Ovary (tissue), 9 donors: ENCODE results near the gene GRIK4. TPM values are rescaled to one million over a fixed set of nuclear protein-coding genes. Genes with fewer than 3 reads are reported as not detected.

Source experiments
- DNase-seq, 5 donors: peaks; one replicate each; pipeline ENCODE4 v3.0.0-alpha.2; 2019 to 2020
- H3K27ac ChIP-seq, 2 donors: fragments of 200-600 bp; one replicate each; pipeline versions ENCODE4 v1.5.1 to v1.8.0; 2019 to 2022
- H3K27me3 ChIP-seq: fragments of 200-600 bp; one replicate; pipeline ENCODE4 v1.8.0; 2022
- H3K36me3 ChIP-seq: fragments of 200-600 bp; sonication (generic); one replicate; pipeline ENCODE4 v1.5.1; 2019
- H3K4me1 ChIP-seq: one replicate; pipeline ENCODE4 v1.8.1; 2013; ENCODE audit warnings: mild to moderate bottlenecking, moderate library complexity; ENCODE audit not compliant: insufficient read depth
- H3K4me3 ChIP-seq: fragments of 200-600 bp; sonication (generic); one replicate; pipeline ENCODE4 v1.5.1; 2017
- H3K9me3 ChIP-seq, 2 donors: fragments of 200-600 bp in 1 of 2; sonication (generic) in 1 of 2; one replicate each; pipeline versions ENCODE4 v1.5.1 to v1.8.1; 2013 to 2019; ENCODE audit warnings: mild to moderate bottlenecking in 1 of 2, moderate library complexity in 1 of 2
- CTCF ChIP-seq, 3 donors: fragments of 450-650 bp in 2 of 3; fragments of 200-600 bp in 1 of 3; IDR thresholded peaks; one replicate each; pipeline versions ENCODE4 v1.5.1 to v1.8.0; 2016 to 2022; ENCODE audit warnings: antibody characterized with exemption in 3 of 3, mild to moderate bottlenecking in 1 of 3
- EP300 ChIP-seq: sonication (generic); formaldehyde crosslinking; IDR thresholded peaks from one replicate; pipeline ENCODE4 v1.6.1; 2017; ENCODE audit warnings: antibody characterized with exemption
- POLR2A ChIP-seq: fragments of 450-650 bp; IDR thresholded peaks from one replicate; pipeline ENCODE4 v1.6.1; 2017; ENCODE audit warnings: antibody characterized with exemption, mild to moderate bottlenecking, moderate library complexity
- WGBS, 3 donors: extraction: QIAGEN DNeasy Blood & Tissue Kit in 1 of 3; methylation state at CpG; one replicate each; pipeline versions ENCODE4 v1.1.5 to v1.1.7; 2013 to 2017; 5-methylcytosine and 5-hydroxymethylcytosine counted together
- intact Hi-C, 4 donors: fragments of 100-400 bp; cut with DNase I; formaldehyde crosslinking; loops; one replicate each; pipeline versions ENCODE4 v1.11.0 to v1.15.1; 2022 to 2023
- polyA plus RNA-seq, 2 donors: library from polyadenylated mRNA; stranded (reverse); fragments of 200-250 nt in 1 of 2; fragments of 350-450 nt in 1 of 2; fragmentation: Illumina TruSeq in 1 of 2; extraction: RNeasy Lipid Tissue Mini Kit (QIAGEN cat#74804) in 1 of 2; gene quantifications; one replicate each; pipeline ENCODE4 v1.2.3, GENCODE V29; 2013 to 2014
- total RNA-seq, 7 donors: library from RNA; depleted of rRNA in 2 of 7; stranded (reverse); fragments of >200 nt in 2 of 7; fragmentation: NEBNext Ultra II Directional in 3 of 7; extraction: Animal tissue kit (Norgen Biotek cat#: 25700) in 3 of 7; gene quantifications; one replicate each; pipeline versions ENCODE4 v1.1.0 to v1.2.4, GENCODE V29; 2016 to 2023
- donor health status: DM: no; HTN: no; CAD: no; lungs with moderate emphysema.
- donor health status: DM: no; HTN: no; CAD: no.
- donor health status: Bipolar disorder and iron deficiency.
- donor health status: DM: yes; HTN: yes; CAD: no.
- donor health status: DM: no; HTN: no; CAD: no.
- donor health status: DM: yes; HTN: yes; CAD: no.

The GRIK4 gene
- total and polyA plus RNA-seq, 9 donors = 1.3 to 13.4 (median 2.3) TPM

GRCh38 chr11:120893440-120894201 is 382.1 kb downstream of the GRIK4 start:
- Histone ChIP-seq H3K27ac (no peak overlapping the region), H3K27me3 (no peaks in the 10 kb centered on the region), H3K4me1 (no peaks in the 10 kb centered on the region), H3K9me3 (no peaks in the 10 kb centered on the region), H3K36me3 (no peaks in the 10 kb centered on the region), H3K4me3 (no peak overlapping the region)
- no peak for DNase-seq
- 87 to 89% (median 87%) methylated on average over 9 of the region's 9 CpGs for WGBS, 3 donors
- intact Hi-C loops = no loop called here
- TF ChIP-seq CTCF (IDR thresholded peaks at IDR 0.05) (no peak), EP300 (no peak), POLR2A (no peak)

GRCh38 chr11:120894202-120894985 is 382.8 kb downstream of the GRIK4 start:
- TF ChIP-seq EP300 (no peak), POLR2A (no peak), CTCF (IDR thresholded peaks at IDR 0.05) (no peak)
- Histone ChIP-seq H3K4me1 (no peaks in the 10 kb centered on the region), H3K27me3 (no peaks in the 10 kb centered on the region), H3K4me3 (no peak overlapping the region), H3K36me3 (no peaks in the 10 kb centered on the region), H3K27ac (no peak overlapping the region), H3K9me3 (no peaks in the 10 kb centered on the region)
- intact Hi-C loops = no loop called here
- DNase-seq = no peak
- 68 to 73% (median 69%) methylated on average over 12 of the region's 12 CpGs for whole genome bisulfite sequencing, 3 donors

GRCh38 chr11:120896687-120897086 is 385.1 kb downstream of the GRIK4 start:
- no peak overlapping the region for H3K4me3 ChIP-seq
- H3K9me3 ChIP-seq = no peaks in the 10 kb centered on the region
- TF ChIP-seq POLR2A = no peak
- WGBS, 3 donors = 92 to 93% (median 93%) methylated on average over 7 of the region's 7 CpGs
- H3K36me3 ChIP-seq = no peaks in the 10 kb centered on the region
- H3K27ac ChIP-seq = no peak overlapping the region
- no peaks in the 10 kb centered on the region for H3K27me3 ChIP-seq
- DNase-seq = no peak
- intact Hi-C loops = no loop called here
- H3K4me1 ChIP-seq = no peaks in the 10 kb centered on the region

- Histone ChIP-seq H3K4me1 (no peaks in the 10 kb centered on the region), H3K27ac (no peak overlapping the region), H3K27me3 (no peaks in the 10 kb centered on the region), H3K4me3 (no peak overlapping the region), H3K9me3 (no peaks in the 10 kb centered on the region), H3K36me3 (no peaks in the 10 kb centered on the region)
- TF ChIP-seq EP300 (no peak), POLR2A (no peak), CTCF (IDR thresholded peaks at IDR 0.05) (no peak)
- WGBS, 3 donors = 80 to 96% (median 92%) methylated on average over 6 of the region's 6 CpGs
- intact Hi-C loops = no loop called here
- no peak for DNase-seq
Measured at GRCh38 chr11:120898568-120898967, 387.0 kb downstream of the GRIK4 start.

GRCh38 chr11:120899720-120900119 is 388.2 kb downstream of the GRIK4 start:
- no peaks in the 10 kb centered on the region for H3K9me3 ChIP-seq
- DNase-seq = no peak
- no peaks in the 10 kb centered on the region for H3K36me3 ChIP-seq
- H3K27ac ChIP-seq = no peak overlapping the region
- no peaks in the 10 kb centered on the region for H3K4me1 ChIP-seq
- intact Hi-C loops = no loop called here
- WGBS, 3 donors = 91 to 93% (median 92%) methylated on average over 3 of the region's 3 CpGs
- TF ChIP-seq CTCF (IDR thresholded peaks at IDR 0.05) (no peak), POLR2A (no peak), EP300 (no peak)
- H3K27me3 ChIP-seq = no peaks in the 10 kb centered on the region
- no peak overlapping the region for H3K4me3 ChIP-seq
